NCI-H2171 (cell line): ENCODE measurements around the gene ENO4.

ENCODE experiments used
- DNase-seq: peaks from one replicate; lab custom pipeline; 2025; lab: John Stamatoyannopoulos, UW

ENO4 gene

DNA sequence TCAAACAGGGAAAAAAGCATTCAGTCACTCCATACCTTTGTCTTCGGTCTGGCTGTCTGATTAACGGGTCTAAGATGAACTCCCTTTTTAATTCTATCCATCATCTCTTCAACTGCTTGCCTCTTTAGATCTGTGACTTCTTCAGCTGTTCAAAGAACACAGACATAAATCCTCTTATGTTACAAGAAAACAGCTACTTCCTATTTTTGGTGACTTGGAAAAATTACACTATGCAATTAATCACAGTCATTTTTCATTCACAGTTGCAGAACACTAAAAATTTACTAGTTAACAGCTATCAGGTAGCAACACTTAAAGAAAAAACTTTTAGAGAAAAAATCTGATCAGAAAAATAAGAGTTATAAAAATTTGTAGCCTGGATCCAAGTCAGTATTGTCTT lies 66.0 kb downstream of the ENO4 start:
- no peak for DNase-seq

DNA sequence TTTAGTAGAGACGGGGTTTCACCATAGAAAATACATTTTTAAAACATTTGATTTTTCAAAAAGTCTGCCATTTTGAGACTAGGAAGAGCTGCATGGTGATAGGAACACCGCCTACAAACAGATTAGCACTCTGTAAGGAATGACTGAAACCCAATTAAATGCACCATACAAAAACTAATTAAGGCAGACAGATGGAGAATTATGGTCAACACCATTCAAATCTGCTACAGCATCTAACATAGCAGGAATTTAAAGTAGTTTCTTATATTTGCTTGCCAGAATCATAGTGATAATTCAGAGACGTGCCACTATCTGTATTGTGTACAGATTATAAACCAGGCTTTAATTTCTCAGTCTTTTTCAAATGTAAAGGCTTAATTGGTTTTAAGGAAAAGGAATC lies 68.2 kb downstream of the ENO4 start:
- no peak for DNase-seq

DNA sequence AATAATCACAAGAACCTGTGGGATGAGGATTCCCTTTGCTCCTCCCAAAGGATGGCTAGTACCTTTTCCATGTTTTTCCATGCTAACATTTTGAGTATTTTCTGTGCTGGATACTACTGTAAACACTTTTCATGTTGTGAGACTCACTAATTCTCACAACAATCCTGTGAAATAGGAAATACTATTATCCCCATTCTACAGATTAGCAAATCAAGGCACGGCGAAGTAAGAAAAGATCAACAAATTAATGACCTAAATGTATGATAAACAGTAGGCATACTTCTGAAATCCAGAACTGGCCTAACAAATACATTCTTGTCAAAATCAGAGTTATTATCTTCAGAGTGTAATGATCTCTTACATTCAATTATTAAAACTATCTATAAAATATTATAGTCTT lies 69.3 kb downstream of the ENO4 start:
- no peak for DNase-seq

DNA sequence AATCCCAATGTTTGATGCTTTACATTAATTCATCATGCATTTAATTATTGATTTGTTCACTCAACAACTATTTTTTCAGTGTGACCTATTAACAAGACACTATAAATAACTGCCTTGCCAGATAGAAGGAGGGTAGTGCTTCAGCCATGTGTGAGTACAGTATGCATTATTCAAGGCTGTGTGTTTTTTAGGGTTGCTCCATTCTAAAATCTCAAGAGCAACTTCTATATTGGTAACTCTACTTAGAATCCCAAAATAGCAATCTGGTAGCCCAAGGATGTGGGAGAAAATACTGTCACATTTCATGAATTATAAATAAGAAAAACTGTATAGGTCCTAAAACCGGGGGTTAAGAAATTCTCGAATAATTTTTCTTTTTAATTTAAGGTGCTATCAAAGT lies 69.9 kb downstream of the ENO4 start:
- DNase-seq, result no peak

DNA sequence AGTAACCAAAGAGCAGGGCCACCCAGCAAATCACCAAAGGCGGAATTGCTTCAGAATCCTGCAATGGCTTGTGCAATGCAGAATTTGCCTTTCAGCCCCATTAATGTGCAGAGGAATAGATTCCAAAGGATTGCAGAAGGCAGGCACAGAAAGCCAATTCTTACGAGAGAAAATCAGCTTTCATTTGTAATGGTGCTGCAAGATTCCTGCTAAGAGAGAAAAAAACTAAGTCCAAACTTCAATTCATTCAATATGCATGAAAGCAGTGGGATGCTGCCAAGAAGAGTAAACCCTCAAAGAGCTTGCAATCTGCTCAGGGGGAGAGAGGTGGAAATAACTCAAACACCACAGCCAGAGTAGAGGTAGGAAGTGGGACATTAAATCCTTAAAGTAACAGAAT lies 70.4 kb downstream of the ENO4 start:
- DNase-seq, result no peak

DNA sequence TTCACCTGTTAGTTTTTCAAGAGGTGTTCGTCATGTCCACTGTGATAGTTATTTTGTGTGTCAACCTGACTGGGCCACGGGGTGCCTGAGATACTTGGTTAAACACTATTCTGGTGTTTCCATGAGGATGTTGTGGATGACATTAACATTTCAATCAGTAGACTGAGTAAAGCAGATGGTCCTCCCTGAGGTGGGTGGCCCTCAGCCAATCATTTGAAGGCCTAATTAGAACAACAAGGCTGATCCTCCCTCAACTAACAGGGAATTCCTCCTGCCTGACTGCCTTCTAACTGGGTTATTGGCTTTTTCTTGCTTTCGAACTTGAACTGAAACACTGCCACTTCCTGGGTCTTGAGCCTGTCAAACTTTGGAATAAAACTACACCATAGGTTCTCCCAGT lies 75.8 kb downstream of the ENO4 start:
- DNase-seq, result no peak

DNA sequence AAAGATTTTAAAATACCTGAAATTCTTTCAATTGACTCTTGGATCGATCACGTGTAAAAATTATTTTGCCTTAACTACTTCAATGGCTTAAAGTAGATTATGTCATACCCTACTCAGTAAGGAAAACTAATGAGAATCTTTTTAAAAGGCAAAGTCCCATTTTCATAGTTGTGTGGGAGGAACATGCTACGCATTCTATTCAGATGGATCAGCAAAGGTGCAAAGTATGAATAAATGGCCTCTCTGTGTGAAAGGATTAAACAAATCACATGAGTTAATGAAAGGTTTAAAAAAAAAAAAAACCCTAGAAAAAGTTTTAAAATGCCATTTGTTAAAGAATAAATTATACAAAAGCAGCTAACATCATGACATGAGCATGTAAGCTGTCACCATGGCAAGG lies 77.1 kb downstream of the ENO4 start:
- no peak for DNase-seq

DNA sequence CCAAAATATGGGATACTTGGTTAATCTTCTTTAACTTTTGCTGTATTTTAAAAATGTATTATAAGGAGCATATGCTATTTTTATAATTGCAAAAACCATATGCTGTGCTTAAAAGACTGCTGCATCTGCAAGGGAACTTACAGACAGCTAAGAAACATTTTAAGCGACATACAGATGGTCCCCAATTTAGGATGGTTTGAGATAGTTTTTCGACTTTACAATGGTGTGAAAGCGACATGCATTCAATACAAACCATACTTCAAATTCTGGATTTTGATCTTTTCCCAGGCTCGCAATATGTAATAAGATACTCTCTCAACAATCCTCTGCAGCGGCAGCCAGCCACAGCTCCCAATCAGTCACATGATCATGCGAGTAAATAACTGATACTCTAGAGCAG lies 82.5 kb downstream of the ENO4 start:
- no peak for DNase-seq
